ENCODE data around the gene CNPY3. TPM values are rescaled to one million over a fixed set of nuclear protein-coding genes. Genes with fewer than 3 reads are reported as not detected.
"Not testable (repeated sequence)": the region's sequence is repeated elsewhere in the genome, so short reads cannot be mapped to it uniquely, and the experiment has no call there.

CNPY3 gene
- total RNA-seq, 2 experiments from 2014 or later = 86.0 to 87.6 TPM

DNA sequence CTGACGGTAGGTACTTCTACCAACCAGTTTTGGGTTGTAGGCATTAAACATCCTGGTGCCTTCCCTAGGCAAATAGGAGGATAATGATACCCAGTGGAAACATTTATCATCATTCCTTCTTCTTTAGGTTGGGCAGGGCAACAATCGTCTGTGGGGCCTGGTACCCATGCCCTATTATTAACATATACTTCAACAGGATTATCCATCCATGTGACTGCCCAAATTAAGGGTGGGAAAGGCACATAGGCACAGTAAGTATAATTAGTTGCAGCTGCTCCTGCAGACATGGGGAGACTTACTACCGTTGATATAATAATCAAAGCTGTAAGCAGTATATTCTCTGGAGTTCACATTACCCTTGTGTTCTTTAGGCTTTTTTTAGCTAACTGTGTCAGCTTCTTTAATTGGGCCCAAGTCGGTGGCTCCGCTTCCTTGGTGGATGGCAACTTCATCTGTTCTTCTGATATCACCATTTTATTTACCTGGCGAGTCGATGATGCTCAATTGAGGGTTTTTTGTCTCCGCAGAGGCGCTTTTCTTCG is 33.0 kb upstream of the CNPY3 start:
- Mint-ChIP-seq H3K36me3 (ENCODE audit: low read depth) (no peaks in the 10 kb centered on the region), H3K27me3 (ENCODE audit: low read depth) (no peaks in the 10 kb centered on the region), H3K9me3 (ENCODE audit: insufficient read depth) (no peaks in the 10 kb centered on the region), H3K4me3 (no peak overlapping the region), H3K4me1 (ENCODE audit: low read depth) (peaks cover 11% of the 10 kb centered on the region), H3K27ac (no peak overlapping the region)
- ChIA-PET CTCF (interaction anchor here (1.2 to 3.2 kb wide), 4 partner anchors 170 to 349 kb away, joined by 4 to 12 read pairs (median 8); no protein-coding TSS in a partner anchor), POLR2A (no interaction called here)
- ATAC-seq = no peak
- DNase-seq = no peak

GRCh38 chr6:42898891-42899361 is 30.4 kb upstream of the CNPY3 start:
- CTCF ChIA-PET = interaction anchor here (0.7 to 4.0 kb wide), 10 partner anchors 16 to 245 kb away, joined by 3 to 17 read pairs (median 4); partner anchors contain the start of gene RPL7L1
- H3K4me1 Mint-ChIP-seq (ENCODE audit: low read depth) = peaks cover 17% of the 10 kb centered on the region
- POLR2A ChIA-PET = no interaction called here
- H3K36me3 Mint-ChIP-seq (ENCODE audit: low read depth) = no peaks in the 10 kb centered on the region
- no peak overlapping the region for H3K27ac Mint-ChIP-seq
- no peak for ATAC-seq
- H3K4me3 Mint-ChIP-seq = no peak overlapping the region
- peak; percentile 84 for DNase-seq
- H3K27me3 Mint-ChIP-seq (ENCODE audit: low read depth) = no peaks in the 10 kb centered on the region
- H3K9me3 Mint-ChIP-seq (ENCODE audit: insufficient read depth) = no peaks in the 10 kb centered on the region

GRCh38 chr6:42899871-42900270 is 29.4 kb upstream of the CNPY3 start:
- no peak for ATAC-seq
- H3K36me3 Mint-ChIP-seq (ENCODE audit: low read depth) = no peaks in the 10 kb centered on the region
- ChIA-PET CTCF (interaction anchor here (1.2 to 4.0 kb wide), 8 partner anchors 10 to 606 kb away, joined by 3 to 48 read pairs (median 11); partner anchors contain the start of genes CNPY3 and TBCC), POLR2A (no interaction called here)
- no peak for DNase-seq
- no peak overlapping the region for H3K4me3 Mint-ChIP-seq
- H3K27me3 Mint-ChIP-seq (ENCODE audit: low read depth) = no peaks in the 10 kb centered on the region
- no peaks in the 10 kb centered on the region for H3K9me3 Mint-ChIP-seq (ENCODE audit: insufficient read depth)
- no peak overlapping the region for H3K27ac Mint-ChIP-seq
- H3K4me1 Mint-ChIP-seq (ENCODE audit: low read depth) = peaks cover 17% of the 10 kb centered on the region

- ChIA-PET CTCF (interaction anchor here (0.6 to 4.0 kb wide), 21 partner anchors 8 to 273 kb away, joined by 3 to 48 read pairs (median 4); partner anchors contain the start of genes CNPY3, PEX6, PPP2R5D and PTCRA), POLR2A (interaction anchor here (0.9 kb wide), 1 partner anchor 242 kb away, joined by 3 read pairs; no protein-coding TSS in a partner anchor)
- ATAC-seq (peak; percentile 98), DNase-seq (peak; percentile 84)
- Mint-ChIP-seq H3K4me1 (ENCODE audit: low read depth) (peaks cover 17% of the 10 kb centered on the region), H3K4me3 (no peak overlapping the region), H3K36me3 (ENCODE audit: low read depth) (no peaks in the 10 kb centered on the region), H3K27ac (peak overlapping the region; percentile 7), H3K27me3 (ENCODE audit: low read depth) (no peaks in the 10 kb centered on the region), H3K9me3 (ENCODE audit: insufficient read depth) (no peaks in the 10 kb centered on the region)
Measured at GRCh38 chr6:42901538-42901957, 27.7 kb upstream of the CNPY3 start.

DNA sequence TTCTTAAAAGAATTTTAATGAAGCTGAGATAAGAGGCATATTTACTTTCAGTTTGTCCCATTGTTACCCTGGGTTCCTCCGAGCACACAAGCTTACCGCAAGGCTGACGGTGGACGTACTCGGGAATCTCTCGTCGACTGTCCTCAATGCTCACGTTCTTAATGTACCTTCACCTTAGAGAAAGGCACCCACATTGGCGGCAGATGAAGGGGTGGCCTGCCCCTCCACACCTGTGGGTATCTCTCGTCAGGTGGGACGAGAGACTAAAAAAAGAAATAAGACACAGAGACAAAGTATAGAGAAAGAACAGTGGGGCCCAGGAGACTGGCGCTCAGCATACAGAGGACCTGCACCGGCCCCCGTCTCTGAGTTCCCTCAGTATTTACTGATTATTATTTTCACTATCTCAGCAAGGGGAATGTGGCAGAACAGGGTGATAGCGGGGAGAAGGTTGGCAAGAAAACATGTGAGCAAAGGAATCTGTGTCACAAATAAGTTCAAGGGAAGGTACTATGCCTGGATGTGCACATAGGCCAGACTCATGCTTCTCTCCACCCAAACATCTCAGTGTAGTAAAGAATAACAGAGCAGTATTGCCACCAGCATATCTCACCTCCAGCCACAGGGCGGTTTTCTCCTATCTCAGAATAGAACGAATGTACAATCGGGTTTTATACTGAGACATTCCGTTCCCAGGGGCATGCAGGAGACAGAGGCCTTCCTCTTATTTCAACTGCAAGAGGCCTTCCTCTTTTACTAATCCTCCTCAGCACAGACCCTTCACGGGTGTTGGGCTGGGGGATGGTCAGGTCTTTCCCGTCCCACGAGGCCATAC is 26.6 kb upstream of the CNPY3 start:
- Mint-ChIP-seq H3K4me3 (peak overlapping the region; percentile 44), H3K27ac (peak overlapping the region; percentile 27), H3K4me1 (ENCODE audit: low read depth) (peaks cover 17% of the 10 kb centered on the region)
- POLR2A ChIA-PET; DNase-seq; H3K9me3 Mint-ChIP-seq (ENCODE audit: insufficient read depth); H3K27me3 Mint-ChIP-seq (ENCODE audit: low read depth); ATAC-seq; H3K36me3 Mint-ChIP-seq (ENCODE audit: low read depth): not testable (repeated sequence)
- CTCF ChIA-PET = interaction anchor here (0.9 to 4.0 kb wide), 10 partner anchors 7 to 271 kb away, joined by 3 to 48 read pairs (median 10); partner anchors contain the start of genes CNPY3, PPP2R5D, PTCRA and RRP36

DNA sequence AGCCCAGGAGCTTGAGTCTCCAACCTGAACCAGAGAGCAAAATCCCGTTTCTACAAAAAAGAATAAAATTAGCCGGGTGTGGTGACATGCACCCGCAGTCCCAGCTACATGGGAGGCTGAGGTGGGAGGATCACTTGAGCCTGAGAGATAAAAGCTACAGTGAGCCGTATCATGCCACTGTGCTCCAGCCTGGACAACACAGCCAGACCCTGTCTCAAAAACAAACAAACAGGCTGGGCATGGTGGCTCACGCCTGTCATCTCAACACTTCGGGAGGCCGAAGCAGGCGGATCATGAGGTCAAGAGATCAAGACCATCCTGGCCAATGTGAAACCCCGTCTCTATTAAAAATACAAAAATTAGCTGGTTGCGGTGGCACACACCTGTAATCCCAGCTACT is 24.8 kb upstream of the CNPY3 start:
- Mint-ChIP-seq H3K9me3 (ENCODE audit: insufficient read depth) (no peaks in the 10 kb centered on the region), H3K4me1 (ENCODE audit: low read depth) (peaks cover 14% of the 10 kb centered on the region), H3K27me3 (ENCODE audit: low read depth) (no peaks in the 10 kb centered on the region), H3K36me3 (ENCODE audit: low read depth) (no peaks in the 10 kb centered on the region), H3K4me3 (no peak overlapping the region), H3K27ac (no peak overlapping the region)
- POLR2A ChIA-PET = interaction anchor here (0.6 kb wide), 1 partner anchor 150 kb away, joined by 3 read pairs; no protein-coding TSS in a partner anchor
- DNase-seq = no peak
- CTCF ChIA-PET = interaction anchor here (1.0 to 1.3 kb wide), 2 partner anchors 238 to 239 kb away, joined by 3 to 4 read pairs; no protein-coding TSS in a partner anchor
- ATAC-seq = no peak

DNA sequence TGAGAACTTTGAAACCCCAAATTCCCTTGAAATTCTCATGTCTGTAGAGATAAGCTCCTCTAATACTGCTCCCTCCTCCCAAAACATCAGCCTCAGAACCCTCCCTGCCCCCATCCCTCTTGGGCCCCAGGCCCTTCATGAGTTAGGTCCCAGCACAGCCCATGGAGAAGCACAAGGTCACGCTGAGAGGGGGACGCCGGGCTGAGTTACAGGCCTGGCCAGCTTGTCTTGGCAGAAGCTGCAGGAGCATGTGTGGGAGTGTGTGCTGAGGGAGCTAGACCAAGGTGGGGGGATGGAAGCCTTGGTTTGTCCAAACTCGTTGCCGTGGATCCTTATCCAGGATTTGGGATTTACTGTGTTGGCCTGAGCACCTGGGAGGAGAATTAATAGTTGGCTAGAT is 21.9 kb upstream of the CNPY3 start:
- no peak overlapping the region for H3K4me3 Mint-ChIP-seq
- no peaks in the 10 kb centered on the region for H3K36me3 Mint-ChIP-seq (ENCODE audit: low read depth)
- ChIA-PET CTCF (interaction anchor here (2.2 kb wide), 1 partner anchor 237 kb away, joined by 8 read pairs; no protein-coding TSS in a partner anchor), POLR2A (no interaction called here)
- H3K27me3 Mint-ChIP-seq (ENCODE audit: low read depth) = peaks cover 5% of the 10 kb centered on the region
- H3K4me1 Mint-ChIP-seq (ENCODE audit: low read depth) = peaks cover 5% of the 10 kb centered on the region
- ATAC-seq (no peak), DNase-seq (no peak)
- H3K27ac Mint-ChIP-seq = no peak overlapping the region
- no peaks in the 10 kb centered on the region for H3K9me3 Mint-ChIP-seq (ENCODE audit: insufficient read depth)

DNA sequence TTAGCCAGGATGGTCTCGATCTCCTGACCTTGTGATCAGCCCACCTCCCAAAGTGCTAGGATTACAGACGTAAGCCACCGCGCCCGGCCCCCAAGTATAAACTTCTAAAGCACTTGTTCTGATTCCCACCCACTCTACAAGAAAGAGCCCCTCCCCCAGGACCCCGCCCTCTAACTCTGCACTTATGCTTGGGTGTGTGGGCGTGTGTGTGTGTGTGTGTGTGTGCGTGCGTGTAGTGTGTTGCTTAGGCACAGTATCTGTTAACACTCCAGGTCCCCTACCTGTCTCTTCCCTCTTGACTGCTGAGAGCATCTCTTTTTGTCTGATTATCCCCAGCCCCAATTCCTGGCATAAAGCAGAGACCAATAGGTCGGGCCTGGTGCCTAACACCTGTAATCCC is 19.4 kb upstream of the CNPY3 start:
- ATAC-seq = no peak
- no peak overlapping the region for H3K4me3 Mint-ChIP-seq
- no peaks in the 10 kb centered on the region for H3K36me3 Mint-ChIP-seq (ENCODE audit: low read depth)
- H3K9me3 Mint-ChIP-seq (ENCODE audit: insufficient read depth) = no peaks in the 10 kb centered on the region
- peaks cover 3% of the 10 kb centered on the region for H3K4me1 Mint-ChIP-seq (ENCODE audit: low read depth)
- H3K27ac Mint-ChIP-seq = no peak overlapping the region
- DNase-seq = no peak
- H3K27me3 Mint-ChIP-seq (ENCODE audit: low read depth) = peaks cover 10% of the 10 kb centered on the region
- CTCF ChIA-PET = interaction anchor here (1.6 to 3.4 kb wide), 2 partner anchors 9 to 248 kb away, joined by 5 to 14 read pairs; no protein-coding TSS in a partner anchor
- POLR2A ChIA-PET = no interaction called here

DNA sequence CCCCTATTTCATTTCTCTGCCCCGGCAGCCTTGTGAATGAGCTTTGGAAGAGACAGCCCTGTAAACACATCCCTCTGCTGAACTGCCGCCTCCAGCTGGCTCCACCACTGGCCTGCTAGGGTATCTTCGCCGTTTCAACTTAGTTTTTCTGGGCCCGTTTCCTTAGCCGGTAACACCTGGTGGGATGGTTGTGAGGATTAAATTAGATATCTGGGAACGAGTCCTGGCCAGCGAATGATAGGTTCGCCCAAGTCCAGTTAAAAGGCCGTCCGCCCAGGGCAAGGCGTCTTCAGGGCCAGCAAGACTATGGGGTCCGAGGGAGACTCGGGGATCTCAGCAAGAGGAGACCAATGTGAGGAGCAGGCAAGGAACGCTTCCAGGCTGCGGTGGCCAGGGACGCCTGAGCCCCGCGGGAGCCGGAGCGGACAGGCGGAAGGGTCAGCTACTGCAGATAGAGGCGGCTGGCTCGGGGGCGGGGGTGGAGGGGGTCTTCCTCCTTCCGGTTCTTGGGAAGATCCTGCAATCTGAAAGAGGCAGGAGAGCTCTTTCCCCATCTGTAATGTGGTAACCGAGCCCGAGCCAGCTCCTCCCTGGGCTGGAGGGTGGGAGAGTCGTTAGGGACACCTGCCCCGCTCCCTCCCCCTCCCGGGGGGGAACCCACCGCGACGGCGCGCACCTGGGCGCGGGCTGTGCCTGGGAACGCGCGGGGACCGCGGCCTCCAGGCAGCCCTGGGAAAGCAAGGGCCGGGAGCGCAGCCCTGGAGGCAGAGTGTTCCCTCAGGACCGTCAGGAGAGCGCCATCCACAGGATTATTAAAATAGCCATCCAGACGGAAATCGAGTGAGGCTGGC is 17.9 kb upstream of the CNPY3 start:
- POLR2A ChIA-PET = no interaction called here
- H3K27me3 Mint-ChIP-seq (ENCODE audit: low read depth) = peaks cover 10% of the 10 kb centered on the region
- peaks cover 7% of the 10 kb centered on the region for H3K4me1 Mint-ChIP-seq (ENCODE audit: low read depth)
- DNase-seq = no peak
- H3K27ac Mint-ChIP-seq = no peak overlapping the region
- ATAC-seq = no peak
- H3K36me3 Mint-ChIP-seq (ENCODE audit: low read depth) = no peaks in the 10 kb centered on the region
- no peaks in the 10 kb centered on the region for H3K9me3 Mint-ChIP-seq (ENCODE audit: insufficient read depth)
- no peak overlapping the region for H3K4me3 Mint-ChIP-seq
- CTCF ChIA-PET = interaction anchor here (0.9 to 3.4 kb wide), 4 partner anchors 10 to 250 kb away, joined by 3 to 14 read pairs (median 4); partner anchors contain the start of gene PPP2R5D

GRCh38 chr6:42914546-42914945 is 14.7 kb upstream of the CNPY3 start:
- DNase-seq (no peak), ATAC-seq (no peak)
- Mint-ChIP-seq H3K4me3 (no peak overlapping the region), H3K9me3 (ENCODE audit: insufficient read depth) (no peaks in the 10 kb centered on the region), H3K27me3 (ENCODE audit: low read depth) (peaks cover 10% of the 10 kb centered on the region), H3K27ac (no peak overlapping the region), H3K36me3 (ENCODE audit: low read depth) (no peaks in the 10 kb centered on the region), H3K4me1 (ENCODE audit: low read depth) (peaks cover 7% of the 10 kb centered on the region)
- ChIA-PET CTCF (interaction anchor here (0.9 to 1.8 kb wide), 3 partner anchors 10 to 16 kb away, joined by 5 to 9 read pairs (median 7); partner anchors contain the start of gene CNPY3), POLR2A (no interaction called here)

DNA sequence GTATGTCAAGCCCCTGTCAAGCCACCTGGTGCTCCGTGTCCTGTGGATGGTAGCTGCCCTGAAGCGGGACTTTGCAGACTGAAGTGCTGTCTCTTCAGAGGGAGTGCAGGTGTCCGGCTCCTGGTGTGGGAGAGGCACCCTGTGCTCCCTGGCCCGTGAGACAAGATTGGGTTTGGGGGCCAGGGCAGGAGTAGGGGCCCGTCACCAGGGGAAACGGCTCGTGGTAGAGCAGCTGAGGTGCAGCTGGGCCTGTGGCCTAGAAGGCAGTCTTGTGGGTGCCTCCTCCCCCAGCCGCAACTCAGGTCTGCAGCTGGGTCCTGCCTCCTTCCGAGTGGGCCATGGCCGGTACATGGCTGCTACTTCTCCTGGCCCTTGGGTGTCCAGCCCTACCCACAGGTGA is 13.5 kb upstream of the CNPY3 start, which contains the start of gene PTCRA:
TSS of gene PTCRA (plus strand) at position 322 of the 400 bp plus-strand sequence. CDS start at position 339, 17 bp downstream.
- DNase-seq (no peak), ATAC-seq (peak; percentile 44)
- CTCF ChIA-PET = interaction anchor here (1.3 kb wide), 1 partner anchor 14 kb away, joined by 3 read pairs; no protein-coding TSS in a partner anchor
- Mint-ChIP-seq H3K27me3 (ENCODE audit: low read depth) (peaks cover 10% of the 10 kb centered on the region), H3K27ac (no peak within 1 kb of the TSS), H3K36me3 (ENCODE audit: low read depth) (no peaks in the 10 kb centered on the region), H3K9me3 (ENCODE audit: insufficient read depth) (no peaks in the 10 kb centered on the region), H3K4me3 (no peak within 1 kb of the TSS), H3K4me1 (ENCODE audit: low read depth) (peaks cover 7% of the 10 kb centered on the region)
- POLR2A ChIA-PET = no interaction called here

Data from activated CD8-positive, alpha-beta T cell treated with anti-CD3 and anti-CD28 coated beads, Interleukin-2, amount 10 ng/mL, durations not matched to agents 7 days and 5 days (primary cell).